ENCODE measurements around the gene SYNDIG1.

DNA sequence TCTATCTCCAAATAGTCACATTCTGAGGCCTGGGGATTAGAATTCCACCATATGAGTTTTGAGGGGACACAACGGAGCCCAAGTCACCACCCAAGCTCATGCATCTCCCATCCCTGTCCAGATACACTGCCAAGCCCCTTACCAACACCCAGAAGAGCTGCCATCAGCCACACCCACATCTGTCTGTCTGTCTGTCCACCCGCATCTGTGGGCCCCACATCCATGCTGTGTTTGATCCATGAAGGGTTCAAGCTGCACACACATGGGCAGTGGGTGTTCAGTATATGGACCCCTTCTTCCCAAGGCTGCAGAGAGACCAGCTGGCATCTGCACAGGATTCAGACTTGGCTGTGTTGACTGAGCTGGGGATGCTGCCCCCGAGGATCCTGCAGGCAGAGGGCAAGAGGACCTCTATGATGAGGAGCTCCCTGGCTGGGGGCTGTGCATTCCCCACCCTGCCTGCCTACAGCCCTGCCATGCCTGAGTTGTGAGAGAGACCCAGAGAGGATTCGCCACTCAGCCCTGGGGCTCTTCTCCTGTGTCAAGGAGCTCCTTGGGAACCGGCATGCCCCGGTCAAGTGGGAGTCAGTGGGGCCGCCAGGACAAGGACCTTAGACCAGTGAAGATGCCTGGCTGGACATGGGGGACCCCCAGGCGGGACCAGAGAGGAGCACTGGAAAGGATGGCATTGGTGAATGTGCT lies 206.4 kb downstream of the SYNDIG1 start:
- TF ChIP-seq POLR2A (IDR thresholded peaks at IDR 0.05; ENCODE audit: low read length) (no peak), GATA1 (IDR thresholded peaks at IDR 0.05; ENCODE audit: low read depth, low read length) (no peak)
